ENCODE measurements around the gene NGB.

DNA sequence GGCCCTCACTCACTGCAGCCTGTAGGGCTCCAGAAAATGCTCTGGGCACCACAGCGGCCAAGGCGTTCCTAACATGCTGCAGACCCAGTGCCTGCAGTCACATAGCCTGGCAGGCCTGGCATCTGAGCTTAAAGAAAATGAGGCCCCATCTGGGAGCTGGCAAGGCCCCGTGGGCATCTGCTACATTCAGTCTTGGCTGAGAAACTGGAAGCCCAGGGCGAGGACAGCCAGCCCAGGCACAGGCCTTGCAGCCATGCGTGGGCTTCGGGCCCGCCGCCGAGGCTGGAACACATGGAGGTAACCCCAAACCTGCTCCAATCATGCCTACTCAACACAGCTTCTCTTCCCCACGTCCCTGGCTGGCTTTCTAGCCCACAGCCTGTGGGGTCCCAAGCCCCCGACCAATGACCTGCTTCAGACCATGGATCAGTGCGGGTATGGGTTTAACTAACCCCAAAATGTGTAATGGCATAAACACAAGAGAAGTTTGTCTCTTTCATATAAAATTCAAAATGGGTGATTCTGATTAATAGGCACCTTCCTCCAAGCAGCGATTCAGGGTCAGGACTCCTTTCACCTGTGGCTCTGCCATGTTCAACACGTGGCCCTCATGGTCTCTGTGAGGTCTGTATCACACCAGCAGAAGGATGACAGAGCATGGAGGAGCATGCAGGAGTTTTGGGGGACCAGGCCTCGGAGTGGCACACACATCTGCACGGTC lies 6.4 kb downstream of the NGB start:
- TF ChIP-seq POLR2AphosphoS5 (IDR thresholded peaks at IDR 0.05; ENCODE audit: low read depth) = no peak
- TF ChIP-seq, protein P1, sequence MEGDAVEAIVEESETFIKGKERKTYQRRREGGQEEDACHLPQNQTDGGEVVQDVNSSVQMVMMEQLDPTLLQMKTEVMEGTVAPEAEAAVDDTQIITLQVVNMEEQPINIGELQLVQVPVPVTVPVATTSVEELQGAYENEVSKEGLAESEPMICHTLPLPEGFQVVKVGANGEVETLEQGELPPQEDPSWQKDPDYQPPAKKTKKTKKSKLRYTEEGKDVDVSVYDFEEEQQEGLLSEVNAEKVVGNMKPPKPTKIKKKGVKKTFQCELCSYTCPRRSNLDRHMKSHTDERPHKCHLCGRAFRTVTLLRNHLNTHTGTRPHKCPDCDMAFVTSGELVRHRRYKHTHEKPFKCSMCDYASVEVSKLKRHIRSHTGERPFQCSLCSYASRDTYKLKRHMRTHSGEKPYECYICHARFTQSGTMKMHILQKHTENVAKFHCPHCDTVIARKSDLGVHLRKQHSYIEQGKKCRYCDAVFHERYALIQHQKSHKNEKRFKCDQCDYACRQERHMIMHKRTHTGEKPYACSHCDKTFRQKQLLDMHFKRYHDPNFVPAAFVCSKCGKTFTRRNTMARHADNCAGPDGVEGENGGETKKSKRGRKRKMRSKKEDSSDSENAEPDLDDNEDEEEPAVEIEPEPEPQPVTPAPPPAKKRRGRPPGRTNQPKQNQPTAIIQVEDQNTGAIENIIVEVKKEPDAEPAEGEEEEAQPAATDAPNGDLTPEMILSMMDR (IDR thresholded peaks at IDR 0.05; ENCODE audit: insufficient read depth, low read length) = no peak
- TF ChIP-seq, protein P2, sequence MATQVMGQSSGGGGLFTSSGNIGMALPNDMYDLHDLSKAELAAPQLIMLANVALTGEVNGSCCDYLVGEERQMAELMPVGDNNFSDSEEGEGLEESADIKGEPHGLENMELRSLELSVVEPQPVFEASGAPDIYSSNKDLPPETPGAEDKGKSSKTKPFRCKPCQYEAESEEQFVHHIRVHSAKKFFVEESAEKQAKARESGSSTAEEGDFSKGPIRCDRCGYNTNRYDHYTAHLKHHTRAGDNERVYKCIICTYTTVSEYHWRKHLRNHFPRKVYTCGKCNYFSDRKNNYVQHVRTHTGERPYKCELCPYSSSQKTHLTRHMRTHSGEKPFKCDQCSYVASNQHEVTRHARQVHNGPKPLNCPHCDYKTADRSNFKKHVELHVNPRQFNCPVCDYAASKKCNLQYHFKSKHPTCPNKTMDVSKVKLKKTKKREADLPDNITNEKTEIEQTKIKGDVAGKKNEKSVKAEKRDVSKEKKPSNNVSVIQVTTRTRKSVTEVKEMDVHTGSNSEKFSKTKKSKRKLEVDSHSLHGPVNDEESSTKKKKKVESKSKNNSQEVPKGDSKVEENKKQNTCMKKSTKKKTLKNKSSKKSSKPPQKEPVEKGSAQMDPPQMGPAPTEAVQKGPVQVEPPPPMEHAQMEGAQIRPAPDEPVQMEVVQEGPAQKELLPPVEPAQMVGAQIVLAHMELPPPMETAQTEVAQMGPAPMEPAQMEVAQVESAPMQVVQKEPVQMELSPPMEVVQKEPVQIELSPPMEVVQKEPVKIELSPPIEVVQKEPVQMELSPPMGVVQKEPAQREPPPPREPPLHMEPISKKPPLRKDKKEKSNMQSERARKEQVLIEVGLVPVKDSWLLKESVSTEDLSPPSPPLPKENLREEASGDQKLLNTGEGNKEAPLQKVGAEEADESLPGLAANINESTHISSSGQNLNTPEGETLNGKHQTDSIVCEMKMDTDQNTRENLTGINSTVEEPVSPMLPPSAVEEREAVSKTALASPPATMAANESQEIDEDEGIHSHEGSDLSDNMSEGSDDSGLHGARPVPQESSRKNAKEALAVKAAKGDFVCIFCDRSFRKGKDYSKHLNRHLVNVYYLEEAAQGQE (IDR thresholded peaks at IDR 0.05; ENCODE audit: insufficient replicate concordance, low read depth) = no peak
- no peak for TF ChIP-seq GABPA (IDR thresholded peaks at IDR 0.05; ENCODE audit: low read depth)
- no peak for TF ChIP-seq SPI1 (IDR thresholded peaks at IDR 0.05; ENCODE audit: borderline replicate concordance, low read depth)
